HCT116 (cell line): ENCODE data around the gene DET1.
"Not testable (repeated sequence)": the region's sequence is repeated elsewhere in the genome, so short reads cannot be mapped to it uniquely, and the experiment has no call there.

ENCODE experiments used
- CEBPB ChIP-seq: IDR thresholded peaks from 2 replicates; pipeline ENCODE4 v1.6.1; 2012; ENCODE audit warnings: low read depth
- EZH2 ChIP-seq: fragments of 200-600 bp; sonication (generic); IDR thresholded peaks from 2 replicates; pipeline ENCODE4 v1.6.1; 2017; ENCODE audit warnings: antibody characterized with exemption, mixed run types
- EZH2phosphoT487 ChIP-seq: fragments of 200-600 bp; IDR thresholded peaks from 2 replicates; pipeline ENCODE4 v1.6.1; 2018; ENCODE audit warnings: antibody characterized with exemption, borderline replicate concordance
- POLR2A ChIP-seq: IDR thresholded peaks from 2 replicates; pipeline ENCODE4 v1.7.0; 2011; ENCODE audit warnings: borderline replicate concordance; ENCODE audit not compliant: insufficient read depth, insufficient read length; ENCODE audit errors: extremely low read depth
- POLR2AphosphoS5 ChIP-seq: IDR thresholded peaks from 2 replicates; pipeline ENCODE4 v1.6.1; 2011; ENCODE audit warnings: mild to moderate bottlenecking, low read depth, low read length, moderate library complexity
- RAD21 ChIP-seq: IDR thresholded peaks from 2 replicates; pipeline ENCODE4 v1.6.1; 2012; ENCODE audit warnings: low read depth, mild to moderate bottlenecking
- REST ChIP-seq: IDR thresholded peaks from 2 replicates; pipeline ENCODE4 v1.6.1; 2012; ENCODE audit warnings: low read depth
- SP1 ChIP-seq: IDR thresholded peaks from 2 replicates; pipeline ENCODE4 v1.6.1; 2012; ENCODE audit warnings: low read depth
- TCF7L2 ChIP-seq: IDR thresholded peaks from 2 replicates; pipeline ENCODE4 v1.7.0; 2011; ENCODE audit warnings: borderline replicate concordance, inconsistent platforms; ENCODE audit not compliant: insufficient read depth, insufficient read length; ENCODE audit errors: extremely low read depth
- YY1 ChIP-seq: IDR thresholded peaks from 2 replicates; pipeline ENCODE4 v1.6.1; 2011; ENCODE audit warnings: low read length, low read depth, moderate library complexity, mild to moderate bottlenecking; ENCODE audit not compliant: insufficient replicate concordance; ENCODE audit errors: extremely low read depth
- TF ChIP-seq, protein P1 (sequence below): IDR thresholded peaks from 2 replicates; pipeline ENCODE4 v1.6.1; 2012
- TF ChIP-seq, protein P2 (sequence below), 3 experiments: fragments of 200-600 bp in 1 of 3; sonication (generic) in 1 of 3; IDR thresholded peaks in 2 of 3; conservative IDR thresholded peaks in 1 of 3; 2 replicates each; pipeline ENCODE4 v1.5.1; 2012 to 2017; ENCODE audit warnings: low read depth in 2 of 3, low read length in 2 of 3, antibody characterized with exemption in 1 of 3, borderline replicate concordance in 1 of 3, control low read depth in 1 of 3, mild to moderate bottlenecking in 1 of 3, mixed read lengths in 1 of 3, mixed run types in 1 of 3, moderate library complexity in 1 of 3; ENCODE audit not compliant: insufficient read depth in 1 of 3

DNA sequence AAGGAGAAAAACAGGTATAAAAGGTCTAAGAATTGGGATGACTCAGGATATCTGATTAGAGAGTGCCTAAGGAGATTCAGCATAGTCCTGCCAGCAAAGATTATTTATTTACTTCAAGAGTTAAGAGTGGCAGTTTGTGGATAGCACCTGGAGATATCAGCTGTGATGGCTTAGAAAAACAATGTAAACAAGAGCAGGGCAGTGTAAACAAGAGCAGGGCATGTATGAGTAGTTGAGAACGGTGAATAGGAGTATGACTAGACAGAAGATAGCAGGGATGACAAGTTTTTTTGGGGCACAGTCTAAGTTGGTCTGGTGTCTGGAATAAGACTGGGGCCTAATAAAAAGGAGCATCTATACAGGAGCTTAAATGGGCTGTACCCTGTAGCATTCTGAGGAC is 1.5 kb upstream of the DET1 start:
- TF ChIP-seq, protein P1, sequence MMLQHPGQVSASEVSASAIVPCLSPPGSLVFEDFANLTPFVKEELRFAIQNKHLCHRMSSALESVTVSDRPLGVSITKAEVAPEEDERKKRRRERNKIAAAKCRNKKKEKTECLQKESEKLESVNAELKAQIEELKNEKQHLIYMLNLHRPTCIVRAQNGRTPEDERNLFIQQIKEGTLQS, result not testable (repeated sequence)
- TF ChIP-seq, protein P2, sequence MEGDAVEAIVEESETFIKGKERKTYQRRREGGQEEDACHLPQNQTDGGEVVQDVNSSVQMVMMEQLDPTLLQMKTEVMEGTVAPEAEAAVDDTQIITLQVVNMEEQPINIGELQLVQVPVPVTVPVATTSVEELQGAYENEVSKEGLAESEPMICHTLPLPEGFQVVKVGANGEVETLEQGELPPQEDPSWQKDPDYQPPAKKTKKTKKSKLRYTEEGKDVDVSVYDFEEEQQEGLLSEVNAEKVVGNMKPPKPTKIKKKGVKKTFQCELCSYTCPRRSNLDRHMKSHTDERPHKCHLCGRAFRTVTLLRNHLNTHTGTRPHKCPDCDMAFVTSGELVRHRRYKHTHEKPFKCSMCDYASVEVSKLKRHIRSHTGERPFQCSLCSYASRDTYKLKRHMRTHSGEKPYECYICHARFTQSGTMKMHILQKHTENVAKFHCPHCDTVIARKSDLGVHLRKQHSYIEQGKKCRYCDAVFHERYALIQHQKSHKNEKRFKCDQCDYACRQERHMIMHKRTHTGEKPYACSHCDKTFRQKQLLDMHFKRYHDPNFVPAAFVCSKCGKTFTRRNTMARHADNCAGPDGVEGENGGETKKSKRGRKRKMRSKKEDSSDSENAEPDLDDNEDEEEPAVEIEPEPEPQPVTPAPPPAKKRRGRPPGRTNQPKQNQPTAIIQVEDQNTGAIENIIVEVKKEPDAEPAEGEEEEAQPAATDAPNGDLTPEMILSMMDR (IDR thresholded peaks at IDR 0.05 in 2 of 3, conservative IDR thresholded peaks at IDR 0.05 in 1 of 3; ENCODE audit: borderline replicate concordance in 1 of 3, insufficient read depth in 1 of 3, low read depth in 2 of 3, low read length in 2 of 3), result not testable (repeated sequence)
- TF ChIP-seq SP1, REST, POLR2AphosphoS5, POLR2A, CEBPB, RAD21, EZH2phosphoT487, TCF7L2, YY1, EZH2: not testable (repeated sequence)
